ENCODE results near the gene OR2A42.
"Not testable (repeated sequence)": the region's sequence is repeated elsewhere in the genome, so short reads cannot be mapped to it uniquely, and the experiment has no call there.

The OR2A42 gene, protein sequence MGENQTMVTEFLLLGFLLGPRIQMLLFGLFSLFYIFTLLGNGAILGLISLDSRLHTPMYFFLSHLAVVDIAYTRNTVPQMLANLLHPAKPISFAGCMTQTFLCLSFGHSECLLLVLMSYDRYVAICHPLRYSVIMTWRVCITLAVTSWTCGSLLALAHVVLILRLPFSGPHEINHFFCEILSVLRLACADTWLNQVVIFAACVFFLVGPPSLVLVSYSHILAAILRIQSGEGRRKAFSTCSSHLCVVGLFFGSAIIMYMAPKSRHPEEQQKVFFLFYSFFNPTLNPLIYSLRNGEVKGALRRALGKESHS

GRCh38 chr7:144239365-144239764 lies at the start of gene OR2A42:
Gene OR2A42, minus strand, starts transcription at chr7:144239605. Its CDS starts 6,762 bp downstream, at chr7:144232843.
- not testable (repeated sequence) for DNase-seq (ENCODE audit: low read depth in 2 of 3, low spot score in 2 of 3)

- not testable (repeated sequence) for DNase-seq (ENCODE audit: low read depth in 2 of 3, low spot score in 2 of 3)
Measured at GRCh38 chr7:144287171-144287784, 47.9 kb upstream of the OR2A42 start.

DNA sequence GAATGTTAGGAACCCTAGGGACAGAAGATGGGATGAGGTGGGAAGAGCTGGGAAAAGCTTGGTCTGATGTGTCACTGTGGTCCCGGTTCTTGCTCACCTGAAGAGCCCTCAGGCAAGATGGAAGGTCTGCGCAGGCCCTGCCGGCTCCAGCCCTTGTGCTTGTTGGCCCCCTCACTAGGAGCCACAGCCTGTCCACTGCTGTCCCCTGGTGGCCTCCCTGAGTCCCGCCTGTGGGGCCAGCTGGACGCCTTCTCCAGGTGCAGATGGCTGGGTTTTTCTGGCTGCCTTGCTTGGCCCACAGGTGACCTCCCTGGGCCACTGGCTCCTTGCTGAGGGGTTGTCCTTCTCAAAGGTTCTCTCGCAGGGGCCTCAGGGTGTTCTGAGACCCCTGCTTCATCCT lies 44.3 kb upstream of the OR2A42 start:
- not testable (repeated sequence) for DNase-seq (ENCODE audit: low read depth in 2 of 3, low spot score in 2 of 3)

DNA sequence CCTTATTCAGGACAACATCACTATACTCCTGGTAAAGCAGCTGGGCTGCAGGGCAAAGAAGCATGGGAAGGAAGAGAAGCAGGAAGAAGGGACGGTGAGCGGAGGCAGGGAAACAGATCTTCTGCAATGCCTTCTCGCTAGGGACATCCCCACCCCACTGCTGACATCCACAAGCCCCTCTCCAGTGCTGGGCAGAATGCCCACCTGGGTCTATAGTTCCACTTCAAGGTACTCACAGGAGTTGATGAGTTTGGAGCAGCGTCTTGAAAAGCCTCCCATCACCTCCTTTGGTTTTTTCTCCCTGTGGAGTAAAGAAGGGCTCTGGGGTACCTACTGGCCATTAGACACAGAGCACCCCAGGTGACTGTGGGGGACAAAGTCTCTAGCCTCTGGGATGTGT lies 43.1 kb upstream of the OR2A42 start:
- not testable (repeated sequence) for DNase-seq (ENCODE audit: low read depth in 2 of 3, low spot score in 2 of 3)

DNA sequence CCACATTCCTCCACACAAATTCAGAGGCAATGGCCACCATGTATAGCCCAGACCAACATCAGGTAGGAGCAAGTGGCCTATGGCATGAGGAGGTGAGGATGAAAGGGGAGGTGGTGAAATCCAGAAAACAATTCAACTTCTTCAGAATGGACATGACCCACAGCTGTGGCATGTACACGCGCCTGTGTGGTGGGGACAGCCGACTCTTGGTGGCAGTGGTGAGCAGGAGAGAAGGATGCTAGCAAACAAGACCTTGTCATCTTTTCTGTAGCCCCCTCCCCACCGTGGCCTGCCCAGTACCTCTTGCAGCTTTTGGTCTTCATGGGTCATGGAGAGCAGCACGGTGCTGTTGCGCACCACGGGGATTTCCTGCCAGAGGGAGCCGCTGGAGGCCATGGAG lies 42.6 kb upstream of the OR2A42 start:
- DNase-seq (ENCODE audit: low read depth in 2 of 3, low spot score in 2 of 3): not testable (repeated sequence)

DNA sequence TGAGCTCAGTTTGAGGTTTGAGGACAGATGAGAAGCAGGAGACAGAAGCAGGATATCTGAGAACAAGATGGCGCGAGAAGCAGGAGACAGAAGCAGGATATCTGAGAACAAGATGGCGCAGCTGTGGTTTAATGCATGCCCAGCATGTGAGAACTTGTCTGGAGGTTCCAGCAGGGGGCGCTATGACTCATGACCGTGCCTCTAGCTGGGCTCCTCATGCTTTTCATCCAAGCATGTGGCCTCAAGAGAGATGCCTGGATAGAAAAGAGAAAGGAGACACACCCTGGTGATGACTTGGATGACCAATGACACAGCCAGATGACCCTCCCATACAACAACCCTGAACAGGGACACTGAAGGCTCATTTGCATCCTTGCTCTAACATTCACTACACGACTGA lies 40.6 kb upstream of the OR2A42 start:
- not testable (repeated sequence) for DNase-seq (ENCODE audit: low read depth in 2 of 3, low spot score in 2 of 3)

- DNase-seq (ENCODE audit: low read depth in 2 of 3, low spot score in 2 of 3): not testable (repeated sequence)
Measured at GRCh38 chr7:144275281-144275680, 35.9 kb upstream of the OR2A42 start.

- not testable (repeated sequence) for DNase-seq (ENCODE audit: low read depth in 2 of 3, low spot score in 2 of 3)
Measured at GRCh38 chr7:144269188-144269587, 29.8 kb upstream of the OR2A42 start, which contains the start of gene CTAGE8. Gene CTAGE8, minus strand, starts transcription at chr7:144269288. Its CDS starts 38 bp downstream, at chr7:144269250.

DNA sequence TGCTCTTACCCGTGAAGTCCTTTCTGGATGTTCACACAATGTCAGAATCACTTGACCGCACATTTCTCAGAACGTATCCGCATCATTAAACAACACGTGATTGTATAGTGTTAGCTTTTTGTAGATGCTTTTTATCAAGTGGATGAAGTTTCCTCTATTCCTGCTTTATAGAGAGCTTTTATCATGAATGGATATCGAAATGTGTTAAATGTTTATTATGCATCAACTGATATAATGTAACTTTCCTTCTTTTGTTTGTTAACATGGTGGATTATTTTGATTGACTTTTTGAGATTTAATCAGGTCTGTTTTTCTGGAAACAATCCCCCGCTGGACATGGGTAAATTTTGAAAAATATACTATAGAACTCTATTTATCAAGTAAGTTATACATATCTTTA lies 25.3 kb upstream of the OR2A42 start, which contains the start of gene OR2A7:
Gene OR2A7, minus strand, starts transcription at position 101 of the 400 bp plus-strand sequence. CDS start 5,164 bp downstream, outside the sequence.
- not testable (repeated sequence) for DNase-seq (ENCODE audit: low read depth in 2 of 3, low spot score in 2 of 3)

- not testable (repeated sequence) for DNase-seq (ENCODE audit: low read depth in 2 of 3, low spot score in 2 of 3)
Measured at GRCh38 chr7:144262128-144262527, 22.7 kb upstream of the OR2A42 start.

DNA sequence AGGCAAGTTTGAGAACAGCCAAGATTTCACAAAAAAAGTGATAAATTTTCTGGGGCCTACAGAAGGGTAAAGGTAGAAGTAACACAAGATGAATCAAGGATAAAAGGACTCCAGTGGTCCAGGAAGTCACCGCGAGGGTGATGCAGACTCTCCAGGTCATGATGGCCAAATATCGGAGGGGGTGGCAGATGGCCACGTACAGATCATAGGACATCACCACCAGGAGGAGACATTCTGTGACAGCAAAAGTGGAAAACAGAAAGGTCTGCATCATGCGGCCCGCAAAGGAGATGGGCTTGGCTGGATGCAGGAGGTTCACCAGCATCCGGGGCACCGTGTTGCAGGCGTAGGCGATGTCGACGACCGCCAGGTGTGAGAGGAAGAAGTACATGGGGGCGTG lies 19.7 kb upstream of the OR2A42 start:
- not testable (repeated sequence) for DNase-seq (ENCODE audit: low read depth in 2 of 3, low spot score in 2 of 3)

DNA sequence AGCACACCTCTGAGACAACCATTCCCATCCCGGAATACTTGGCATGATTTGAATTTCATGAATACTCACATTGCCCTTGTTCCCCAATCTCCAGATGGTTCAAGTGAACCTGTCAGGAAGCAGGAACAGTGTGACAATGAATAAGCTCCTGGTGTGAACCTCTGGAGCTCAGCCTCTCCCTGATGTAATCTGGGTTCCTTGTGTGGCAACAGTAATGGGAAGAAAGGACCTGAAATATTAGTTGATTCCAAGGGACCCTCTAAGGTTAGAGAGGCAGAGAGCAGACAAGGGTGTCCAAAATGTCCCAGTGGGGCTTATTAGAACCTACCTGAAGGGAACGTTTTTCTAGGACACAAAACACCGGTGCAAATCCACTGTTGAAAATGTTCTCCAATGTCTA lies 16.7 kb upstream of the OR2A42 start:
- no peak for DNase-seq (ENCODE audit: low read depth in 2 of 3, low spot score in 2 of 3)

- DNase-seq (ENCODE audit: low read depth in 2 of 3, low spot score in 2 of 3): no peak
Measured at GRCh38 chr7:144255471-144255897, 16.1 kb upstream of the OR2A42 start.

- not testable (repeated sequence) for DNase-seq (ENCODE audit: low read depth in 2 of 3, low spot score in 2 of 3)
Measured at GRCh38 chr7:144252307-144252706, 12.9 kb upstream of the OR2A42 start.

DNA sequence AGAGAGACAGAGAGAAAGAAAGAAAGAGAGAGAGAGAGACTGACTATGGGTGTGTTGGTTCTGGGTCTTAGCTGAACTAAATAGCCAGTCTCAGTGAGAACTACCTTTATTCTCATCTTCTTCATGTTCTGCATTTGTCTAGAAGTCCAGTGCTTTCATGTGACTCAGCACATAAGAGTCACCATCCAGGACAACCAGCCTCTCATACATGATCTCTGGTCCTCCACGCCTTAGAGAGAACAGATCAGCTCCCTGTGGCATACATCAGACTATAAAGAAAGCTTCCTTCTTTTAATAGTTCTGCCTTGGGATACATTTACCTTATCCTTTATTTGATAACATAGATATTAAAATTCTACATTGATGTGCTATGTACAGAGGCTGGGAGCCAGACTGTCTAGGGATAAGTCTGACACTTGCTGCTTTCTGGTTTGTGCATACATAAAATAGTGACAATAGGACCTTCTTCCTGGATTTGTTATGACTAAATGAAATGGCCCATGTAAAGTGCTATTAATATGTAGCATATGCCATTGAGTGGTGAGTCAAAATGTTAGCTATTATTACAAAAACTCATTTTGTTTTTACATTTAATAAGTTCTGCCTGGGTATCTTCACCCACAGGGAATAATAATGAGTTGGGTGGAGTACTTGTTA lies 8.4 kb upstream of the OR2A42 start:
- DNase-seq (ENCODE audit: low read depth in 2 of 3, low spot score in 2 of 3): not testable (repeated sequence)

- not testable (repeated sequence) for DNase-seq (ENCODE audit: low read depth in 2 of 3, low spot score in 2 of 3)
Measured at GRCh38 chr7:144246967-144247366, 7.6 kb upstream of the OR2A42 start.

DNA sequence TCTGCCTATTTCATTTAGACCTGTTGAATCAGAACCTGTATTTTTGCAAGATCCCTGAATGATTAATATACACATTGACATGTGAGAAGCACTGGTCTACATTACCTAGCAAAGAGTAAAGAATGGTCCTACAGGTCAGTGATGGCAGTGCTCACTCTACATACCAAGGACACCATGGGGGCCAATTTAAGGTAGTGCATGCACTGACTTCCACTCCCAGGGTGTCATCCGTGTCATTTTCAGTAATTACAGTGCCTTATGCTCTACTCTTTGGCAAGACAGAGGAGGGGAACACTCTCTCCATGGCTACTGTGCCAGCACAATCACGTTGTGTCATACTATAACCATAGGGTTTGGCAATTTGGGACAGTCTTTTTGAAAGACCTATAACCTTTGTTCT lies 6.0 kb upstream of the OR2A42 start:
- not testable (repeated sequence) for DNase-seq (ENCODE audit: low read depth in 2 of 3, low spot score in 2 of 3)

DNA sequence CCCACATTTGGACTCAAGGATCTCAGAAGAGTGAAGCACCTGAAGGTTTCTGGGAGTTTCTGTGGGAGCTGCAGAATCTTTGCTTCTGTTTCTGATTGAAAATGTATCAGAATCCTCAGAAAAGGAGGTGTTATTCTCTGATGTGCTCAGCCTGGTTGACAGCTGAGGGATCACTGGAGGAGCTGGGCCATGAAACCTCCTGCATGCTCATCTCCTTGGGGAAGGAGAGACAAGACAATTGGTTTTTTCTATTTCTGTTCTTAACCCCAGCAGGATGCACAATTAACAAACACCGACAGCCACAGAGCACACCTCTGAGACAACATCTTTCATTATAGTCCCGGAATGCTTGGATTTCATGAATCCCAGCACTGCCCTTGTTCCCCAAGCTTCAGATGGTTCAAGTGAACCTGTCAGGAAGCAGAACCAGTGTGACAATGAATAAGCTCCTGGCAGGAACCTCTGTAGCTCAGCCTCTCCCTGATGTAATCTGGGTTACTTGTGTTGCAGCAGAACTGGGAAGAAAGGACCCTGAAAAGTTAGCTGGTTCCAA lies 799 bp downstream of the OR2A42 start:
- not testable (repeated sequence) for DNase-seq (ENCODE audit: low read depth in 2 of 3, low spot score in 2 of 3)

DNA sequence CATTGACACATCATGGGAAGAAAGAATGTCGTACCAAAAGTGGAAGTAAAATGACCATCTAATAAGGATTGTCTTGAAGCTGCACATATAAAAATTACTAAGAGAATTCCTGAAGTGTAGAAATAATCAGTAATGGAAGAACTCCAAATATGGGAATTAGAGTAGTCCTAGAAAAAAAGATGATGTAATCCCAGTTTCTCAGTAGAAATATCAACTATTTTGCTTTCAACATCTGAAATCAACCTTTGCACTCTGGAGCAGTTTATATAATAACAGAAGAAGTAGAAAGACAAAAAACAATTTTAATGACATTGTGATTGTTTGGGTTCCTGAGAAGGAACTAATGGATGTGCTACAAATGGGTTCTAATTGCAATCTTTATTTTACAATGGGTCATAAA lies 6.4 kb downstream of the OR2A42 start:
- DNase-seq (ENCODE audit: low read depth in 2 of 3, low spot score in 2 of 3): not testable (repeated sequence)

DNA sequence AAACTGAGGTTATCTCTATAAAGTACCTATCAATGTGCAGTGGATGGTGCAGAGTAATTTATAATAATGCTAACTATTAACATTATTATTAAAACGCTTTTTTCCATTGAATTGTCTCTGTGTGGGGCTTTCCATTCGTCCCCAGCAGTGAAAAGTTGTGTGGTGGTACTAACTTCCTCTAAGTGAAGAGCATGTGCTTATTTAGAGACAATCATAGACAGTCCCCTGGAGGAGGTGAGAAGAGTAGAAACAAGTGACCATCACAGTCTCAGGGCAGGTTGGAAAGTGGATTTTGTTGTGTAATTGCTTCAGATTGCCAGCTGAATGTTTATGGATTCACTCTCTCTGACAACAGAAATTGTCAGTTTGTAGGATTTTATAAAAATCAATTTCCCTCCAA lies 8.4 kb downstream of the OR2A42 start:
- not testable (repeated sequence) for DNase-seq (ENCODE audit: low read depth in 2 of 3, low spot score in 2 of 3)

GRCh38 chr7:144228810-144229209 lies 10.6 kb downstream of the OR2A42 start:
- DNase-seq (ENCODE audit: low read depth in 2 of 3, low spot score in 2 of 3): not testable (repeated sequence)
